GM12801 (cell line): Measurements from ENCODE around the gene GREB1.

Source experiments
- TF ChIP-seq, protein P1 (sequence below): IDR thresholded peaks from one replicate; pipeline ENCODE4 v1.5.1; 2011; ENCODE audit warnings: control low read depth; ENCODE audit not compliant: insufficient read length; ENCODE audit errors: extremely low read depth

The GREB1 gene

DNA sequence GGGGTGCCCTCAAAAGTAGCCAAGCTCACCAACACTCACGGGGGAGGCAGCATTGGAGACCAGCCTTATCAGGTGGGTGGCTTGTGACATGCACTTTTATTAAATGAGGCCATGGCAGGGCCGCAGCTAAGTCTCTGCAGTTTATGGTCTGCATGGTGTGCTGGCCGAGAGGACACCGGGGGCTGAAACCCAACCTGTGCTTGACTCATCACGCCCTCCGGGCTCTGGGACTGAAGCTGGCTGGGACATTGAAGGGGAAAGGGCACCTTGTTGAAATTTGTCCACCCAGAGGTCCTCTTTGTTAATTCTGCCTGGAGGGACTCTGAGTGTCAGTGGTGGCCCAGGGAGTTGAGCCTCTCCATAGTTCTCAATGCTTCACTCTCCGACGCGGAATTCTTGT is 153.9 kb downstream of the GREB1 start:
- TF ChIP-seq, protein P1, sequence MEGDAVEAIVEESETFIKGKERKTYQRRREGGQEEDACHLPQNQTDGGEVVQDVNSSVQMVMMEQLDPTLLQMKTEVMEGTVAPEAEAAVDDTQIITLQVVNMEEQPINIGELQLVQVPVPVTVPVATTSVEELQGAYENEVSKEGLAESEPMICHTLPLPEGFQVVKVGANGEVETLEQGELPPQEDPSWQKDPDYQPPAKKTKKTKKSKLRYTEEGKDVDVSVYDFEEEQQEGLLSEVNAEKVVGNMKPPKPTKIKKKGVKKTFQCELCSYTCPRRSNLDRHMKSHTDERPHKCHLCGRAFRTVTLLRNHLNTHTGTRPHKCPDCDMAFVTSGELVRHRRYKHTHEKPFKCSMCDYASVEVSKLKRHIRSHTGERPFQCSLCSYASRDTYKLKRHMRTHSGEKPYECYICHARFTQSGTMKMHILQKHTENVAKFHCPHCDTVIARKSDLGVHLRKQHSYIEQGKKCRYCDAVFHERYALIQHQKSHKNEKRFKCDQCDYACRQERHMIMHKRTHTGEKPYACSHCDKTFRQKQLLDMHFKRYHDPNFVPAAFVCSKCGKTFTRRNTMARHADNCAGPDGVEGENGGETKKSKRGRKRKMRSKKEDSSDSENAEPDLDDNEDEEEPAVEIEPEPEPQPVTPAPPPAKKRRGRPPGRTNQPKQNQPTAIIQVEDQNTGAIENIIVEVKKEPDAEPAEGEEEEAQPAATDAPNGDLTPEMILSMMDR = no peak

GRCh38 chr2:11688222-11689069 is 154.6 kb downstream of the GREB1 start:
- TF ChIP-seq, protein P1 = no peak

DNA sequence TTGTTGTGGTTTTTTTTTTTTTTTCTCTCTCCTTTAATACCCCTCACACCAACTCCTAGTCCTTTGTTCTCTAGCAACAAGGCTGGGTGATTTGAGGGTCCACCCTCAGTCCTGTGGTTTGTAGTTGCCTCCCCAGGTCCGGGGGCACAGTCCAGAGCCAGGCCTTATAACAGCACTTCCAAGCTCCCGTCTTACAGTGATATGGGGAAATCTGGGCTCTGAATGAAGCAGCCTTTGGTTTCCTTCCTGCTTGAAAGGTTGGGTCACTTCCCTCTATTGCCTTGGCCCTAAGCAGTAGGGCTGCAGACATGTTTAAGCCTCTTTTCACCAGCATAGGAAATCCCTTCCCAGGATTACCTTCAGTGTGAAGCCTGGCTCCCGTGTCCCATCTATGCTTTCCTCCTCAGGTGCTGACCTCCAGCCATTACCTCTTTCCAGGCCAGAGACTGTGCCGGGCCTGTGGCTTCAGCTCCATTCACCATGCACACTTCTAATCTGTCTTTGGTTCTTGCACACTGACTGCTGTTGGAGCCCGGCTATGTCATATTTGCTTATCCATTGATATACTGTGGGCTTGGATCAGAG is 157.3 kb downstream of the GREB1 start:
- TF ChIP-seq, protein P1 = no peak
